GM23248 (cell line): Measurements from ENCODE around the gene RWDD1. TPM values are rescaled to one million over a fixed set of nuclear protein-coding genes. Genes with fewer than 3 reads are reported as not detected.

Experiments
- DNase-seq: peaks from one replicate; pipeline ENCODE4 v3.0.0-alpha.2; 2015
- H2AFZ ChIP-seq: fragments of 200-600 bp; sonication (generic); 2 replicates; pipeline ENCODE4 v1.6.1; 2016; ENCODE audit warnings: antibody characterized with exemption
- H3F3A ChIP-seq: fragments of 200-600 bp; sonication (generic); 2 replicates; pipeline ENCODE4 v1.6.1; 2016; ENCODE audit warnings: mild to moderate bottlenecking, antibody characterized with exemption, mixed run types; ENCODE audit not compliant: insufficient read depth
- H3K27ac ChIP-seq: fragments of 200-600 bp; sonication (generic); 2 replicates; pipeline ENCODE4 v1.5.1; 2016; ENCODE audit warnings: mild to moderate bottlenecking
- H3K27me3 ChIP-seq: fragments of 200-600 bp; sonication (generic); replicated peaks from 2 replicates; pipeline ENCODE4 v1.6.1; 2016; ENCODE audit warnings: mild to moderate bottlenecking; ENCODE audit not compliant: insufficient read depth
- H3K36me3 ChIP-seq: fragments of 200-600 bp; sonication (generic); 2 replicates; pipeline ENCODE4 v1.6.1; 2016; ENCODE audit warnings: low read depth, mild to moderate bottlenecking
- H3K4me1 ChIP-seq: fragments of 200-600 bp; sonication (generic); 2 replicates; pipeline ENCODE4 v1.6.1; 2016; ENCODE audit warnings: mild to moderate bottlenecking; ENCODE audit not compliant: insufficient read depth
- H3K4me2 ChIP-seq: fragments of 200-600 bp; sonication (generic); one replicate; pipeline ENCODE4 v1.6.1; 2016; ENCODE audit warnings: mild to moderate bottlenecking; ENCODE audit not compliant: unreplicated experiment
- H3K4me3 ChIP-seq: fragments of 200-600 bp; sonication (generic); 2 replicates; pipeline ENCODE4 v1.5.1; 2016; ENCODE audit warnings: mild to moderate bottlenecking
- H3K79me2 ChIP-seq: fragments of 200-600 bp; sonication (generic); 2 replicates; pipeline ENCODE4 v1.6.1; 2016; ENCODE audit warnings: mild to moderate bottlenecking; ENCODE audit not compliant: insufficient read depth
- H3K9ac ChIP-seq: fragments of 200-600 bp; sonication (generic); 2 replicates; pipeline ENCODE4 v1.6.1; 2016; ENCODE audit warnings: mild to moderate bottlenecking
- H3K9me2 ChIP-seq: fragments of 200-600 bp; sonication (generic); 2 replicates; pipeline ENCODE4 v1.6.1; 2016; ENCODE audit warnings: mixed run types, mild to moderate bottlenecking, moderate library complexity; ENCODE audit not compliant: insufficient read depth
- H3K9me3 ChIP-seq: fragments of 200-600 bp; sonication (generic); one replicate; pipeline ENCODE4 v1.6.1; 2017; ENCODE audit warnings: low read depth
- H4K20me1 ChIP-seq: fragments of 200-600 bp; sonication (generic); 2 replicates; pipeline ENCODE4 v1.6.0; 2016; ENCODE audit not compliant: insufficient read depth
- EZH2 ChIP-seq: fragments of 200-600 bp; sonication (generic); IDR thresholded peaks from 2 replicates; pipeline ENCODE4 v1.6.1; 2018; ENCODE audit warnings: antibody characterized with exemption, mild to moderate bottlenecking; ENCODE audit not compliant: insufficient read depth, poor library complexity, severe bottlenecking
- EZH2phosphoT487 ChIP-seq: fragments of 200-600 bp; sonication (generic); IDR thresholded peaks from 2 replicates; pipeline ENCODE4 v1.6.1; 2018; ENCODE audit warnings: antibody characterized with exemption, moderate library complexity, mild to moderate bottlenecking, low read depth; ENCODE audit not compliant: insufficient read depth
- WGBS, 2 experiments: methylation state at CpG; one replicate each; pipeline ENCODE4 v1.1.6; 2015 to 2017; ENCODE audit warnings: low lambda C conversion rate in 2 of 2, low coverage in 1 of 2; ENCODE audit errors: missing lambda C conversion rate in 2 of 2; 5-methylcytosine and 5-hydroxymethylcytosine counted together
- in situ Hi-C: fragments of 300-500 bp; cut with MboI; formaldehyde crosslinking; loops from 2 replicates; pipeline ENCODE4 v1.15.0; 2020
- polyA plus RNA-seq: library from polyadenylated mRNA; unstranded; fragments of >200 nt; fragmentation: Nextera tagmentation; extraction: Ambion mirVana; gene quantifications from 2 replicates; pipeline ENCODE4 v1.2.1, GENCODE V29; 2016
- total RNA-seq: library from RNA; depleted of rRNA; stranded (reverse); fragments of >200 nt; shearing (Covaris generic); gene quantifications from 2 replicates; pipeline ENCODE4 v1.2.3, GENCODE V29; 2014

RWDD1 gene
- total and polyA plus RNA-seq, 2 experiments from 2014 or later = 37.7 to 112 TPM

DNA sequence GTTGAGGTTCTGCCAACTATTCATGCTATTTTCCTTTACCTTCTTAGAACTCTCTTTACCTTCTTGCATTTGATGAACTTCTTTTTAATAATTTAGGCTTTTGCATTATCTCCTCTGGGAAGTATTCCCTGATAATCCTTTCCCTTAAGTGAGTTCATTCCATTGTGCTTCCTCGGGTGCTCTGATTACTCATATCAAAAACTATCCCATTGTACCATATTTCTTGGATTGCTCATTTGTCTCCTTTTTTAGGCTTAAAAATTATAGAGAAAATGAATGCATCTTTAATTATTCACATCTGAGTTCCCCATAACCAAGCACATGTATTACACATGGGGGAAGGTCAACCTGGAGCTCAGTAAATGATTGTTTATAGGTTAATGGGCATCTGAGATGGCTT, 15.2 kb upstream of the RWDD1 start:
- Histone ChIP-seq H3K4me2 (peak overlapping the region; percentile 51), H3K4me1 (peaks cover 54% of the 10 kb centered on the region), H3K9me3 (no peaks in the 10 kb centered on the region), H4K20me1 (no peaks in the 10 kb centered on the region), H2AFZ (peak overlapping the region; percentile 23), H3K27me3 (no peaks in the 10 kb centered on the region), H3K27ac (peak overlapping the region; percentile 70), H3K79me2 (no peaks in the 10 kb centered on the region), H3K9me2 (no peaks in the 10 kb centered on the region), H3K4me3 (no peak overlapping the region), H3F3A (peaks cover 38% of the 10 kb centered on the region), H3K36me3 (no peaks in the 10 kb centered on the region), H3K9ac (no peak overlapping the region)
- 0% methylated on average over 1 of the region's 1 CpG for WGBS, 2 experiments
- peak; percentile 83 for DNase-seq
- TF ChIP-seq EZH2phosphoT487 (no peak), EZH2 (no peak)
- in situ Hi-C loops = no loop called here

DNA sequence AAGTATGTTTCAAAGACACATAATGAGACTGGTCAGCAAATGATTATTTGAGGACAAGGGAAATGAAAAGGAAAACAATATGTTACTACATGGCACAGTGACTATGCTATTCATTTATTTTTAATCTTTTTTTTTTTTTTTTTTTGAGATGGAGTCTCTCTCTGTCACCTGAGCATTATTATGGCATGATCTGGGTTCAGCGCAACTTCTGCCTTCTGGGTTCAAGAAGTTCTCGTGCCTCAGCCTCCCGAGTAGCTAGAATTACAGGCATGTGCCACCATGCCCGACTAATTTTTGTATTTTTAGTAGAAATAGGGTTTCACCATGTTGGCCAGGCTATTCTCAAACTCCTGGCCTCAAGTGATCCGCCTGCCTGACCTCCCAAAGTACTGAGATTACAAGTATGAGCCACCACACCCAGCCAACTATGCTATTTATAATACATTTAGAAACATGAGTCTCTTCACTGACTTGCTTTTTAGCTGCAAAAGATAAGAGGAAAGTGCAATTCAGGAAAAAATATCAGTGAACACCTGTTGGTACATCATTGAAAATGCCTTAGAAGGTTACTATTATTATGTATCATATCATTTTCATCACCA, 14.4 kb upstream of the RWDD1 start:
- peak overlapping the region; percentile 51 for H3K4me2 ChIP-seq
- in situ Hi-C loops = no loop called here
- no peak for TF ChIP-seq EZH2phosphoT487
- no peak for TF ChIP-seq EZH2
- H3K79me2 ChIP-seq = no peaks in the 10 kb centered on the region
- peaks cover 38% of the 10 kb centered on the region for H3F3A ChIP-seq
- no peaks in the 10 kb centered on the region for H3K36me3 ChIP-seq
- no peak overlapping the region for H3K9ac ChIP-seq
- no peaks in the 10 kb centered on the region for H4K20me1 ChIP-seq
- no peaks in the 10 kb centered on the region for H3K9me2 ChIP-seq
- peak overlapping the region; percentile 70 for H3K27ac ChIP-seq
- H3K27me3 ChIP-seq = no peaks in the 10 kb centered on the region
- H3K4me3 ChIP-seq = no peak overlapping the region
- no peaks in the 10 kb centered on the region for H3K9me3 ChIP-seq
- H3K4me1 ChIP-seq = peaks cover 56% of the 10 kb centered on the region
- DNase-seq = no peak
- whole genome bisulfite sequencing, 2 experiments = 94 to 95% methylated on average over 5 of the region's 5 CpGs
- no peak overlapping the region for H2AFZ ChIP-seq

DNA sequence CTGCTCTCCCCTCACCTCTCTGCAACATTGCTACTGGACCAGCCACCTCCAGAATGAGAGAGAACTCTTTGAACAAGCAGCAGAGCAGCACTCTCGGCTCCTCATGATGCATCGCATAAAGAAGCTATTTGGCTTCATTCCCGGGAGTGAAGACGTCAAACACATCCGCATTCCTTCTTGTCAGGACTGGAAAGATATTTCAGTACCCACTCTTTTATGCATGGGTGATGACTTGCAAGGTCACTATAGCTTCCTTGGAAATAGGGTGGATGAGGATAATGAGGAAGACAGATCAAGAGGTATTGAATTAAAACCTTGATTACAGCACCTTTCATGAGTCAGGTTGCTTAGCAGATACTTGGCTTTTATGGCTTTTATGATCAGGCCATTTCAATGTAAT, 13.4 kb upstream of the RWDD1 start:
- Histone ChIP-seq H3K4me1 (peaks cover 56% of the 10 kb centered on the region), H3K9ac (no peak overlapping the region), H3F3A (peaks cover 38% of the 10 kb centered on the region), H3K27me3 (no peaks in the 10 kb centered on the region), H3K79me2 (no peaks in the 10 kb centered on the region), H3K36me3 (no peaks in the 10 kb centered on the region), H3K27ac (peak overlapping the region; percentile 70), H2AFZ (no peak overlapping the region), H4K20me1 (no peaks in the 10 kb centered on the region), H3K9me2 (no peaks in the 10 kb centered on the region), H3K4me2 (peak overlapping the region; percentile 51), H3K4me3 (no peak overlapping the region), H3K9me3 (no peaks in the 10 kb centered on the region)
- peak; percentile 98 for DNase-seq
- WGBS, 2 experiments = 0% methylated on average over 5 of the region's 5 CpGs
- TF ChIP-seq EZH2phosphoT487 (peak; percentile 85), EZH2 (no peak)
- in situ Hi-C loops = no loop called here

DNA sequence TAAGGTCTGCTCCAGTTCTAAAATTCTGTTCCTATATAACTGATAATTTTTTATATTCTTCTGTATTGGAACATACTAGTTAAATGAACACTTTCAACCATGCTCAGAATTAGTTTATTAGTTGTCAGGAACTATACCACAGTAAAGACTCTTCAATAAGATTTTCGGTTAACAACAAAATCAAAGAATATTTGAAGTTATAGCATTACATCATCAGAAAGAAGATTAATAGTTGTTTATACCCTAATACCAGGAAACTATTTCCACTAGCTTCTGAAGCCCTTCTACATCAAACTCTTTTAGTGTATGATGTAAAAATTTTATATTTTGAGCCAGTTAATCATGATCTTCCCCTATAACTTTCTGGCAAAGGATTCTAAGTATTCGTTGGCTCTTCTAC, 11.2 kb upstream of the RWDD1 start:
- no peak for DNase-seq
- Histone ChIP-seq H3K4me3 (no peak overlapping the region), H3K4me1 (peaks cover 61% of the 10 kb centered on the region), H4K20me1 (no peaks in the 10 kb centered on the region), H3K9me3 (no peaks in the 10 kb centered on the region), H3K79me2 (no peaks in the 10 kb centered on the region), H2AFZ (peak overlapping the region; percentile 12; the same call in 1 of the 2 replicates), H3K27ac (no peak overlapping the region), H3K36me3 (no peaks in the 10 kb centered on the region), H3K9ac (no peak overlapping the region), H3K27me3 (no peaks in the 10 kb centered on the region), H3K9me2 (no peaks in the 10 kb centered on the region), H3K4me2 (no peak overlapping the region), H3F3A (peaks cover 36% of the 10 kb centered on the region)
- 69 to 73% methylated on average over 2 of the region's 2 CpGs for WGBS, 2 experiments
- in situ Hi-C loops = no loop called here
- TF ChIP-seq EZH2 = no peak
- TF ChIP-seq EZH2phosphoT487 = no peak
